Aorta (tissue), 5 donors: ENCODE measurements around the gene ITGBL1. TPM values are rescaled to one million over a fixed set of nuclear protein-coding genes. Genes with fewer than 3 reads are reported as not detected.

Experiments used
- ATAC-seq: fragments of 200-7000 bp; cut with Tn5 transposase; one replicate; pipeline ENCODE4 v1.9.1; 2022; ENCODE audit warnings: moderate library complexity; ENCODE audit not compliant: low FRiP score
- DNase-seq, 2 donors: peaks; one replicate each; pipeline ENCODE4 v3.0.0-alpha.2; 2020
- H3K27ac ChIP-seq, 2 donors: one replicate each; pipeline ENCODE4 v1.5.1; 2013; ENCODE audit warnings: low read length in 2 of 2, mild to moderate bottlenecking in 2 of 2, moderate library complexity in 2 of 2, control low read depth in 1 of 2, inconsistent platforms in 1 of 2, low read depth in 1 of 2
- H3K27me3 ChIP-seq, 2 donors: one replicate each; pipeline ENCODE4 v1.6.1; 2013; ENCODE audit warnings: control low read depth in 1 of 2, low read length in 1 of 2, mild to moderate bottlenecking in 1 of 2, moderate library complexity in 1 of 2; ENCODE audit not compliant: insufficient read depth in 2 of 2, control insufficient read depth in 1 of 2
- H3K36me3 ChIP-seq, 2 donors: one replicate each; pipeline ENCODE4 v1.6.1; 2013; ENCODE audit warnings: control low read depth in 1 of 2, low read length in 1 of 2, mild to moderate bottlenecking in 1 of 2; ENCODE audit not compliant: insufficient read depth in 2 of 2, control insufficient read depth in 1 of 2
- H3K4me1 ChIP-seq, 2 donors: one replicate each; pipeline ENCODE4 v1.6.1; 2013; ENCODE audit warnings: low read length in 2 of 2, control low read depth in 1 of 2, mild to moderate bottlenecking in 1 of 2, moderate library complexity in 1 of 2; ENCODE audit not compliant: insufficient read depth in 2 of 2, control insufficient read depth in 1 of 2
- H3K4me3 ChIP-seq, 2 donors: one replicate each; pipeline ENCODE4 v1.5.1; 2013; ENCODE audit warnings: low read length in 2 of 2, control low read depth in 1 of 2, mild to moderate bottlenecking in 1 of 2
- H3K9me3 ChIP-seq: one replicate; pipeline ENCODE4 v1.6.1; 2013; ENCODE audit warnings: mild to moderate bottlenecking, low read length; ENCODE audit not compliant: control insufficient read depth
- WGBS, 2 donors: extraction: QIAGEN DNeasy Blood & Tissue Kit; methylation state at CpG; one replicate each; pipeline ENCODE4 v1.1.7; 2013; 5-methylcytosine and 5-hydroxymethylcytosine counted together
- intact Hi-C, 2 donors: fragments of 100-400 bp; cut with DNase I; formaldehyde crosslinking; loops; one replicate each; pipeline versions ENCODE4 v1.14.2 to v1.15.0; 2022
- polyA plus RNA-seq, 2 donors: library from polyadenylated mRNA; stranded (reverse); fragments of 200-250 nt; gene quantifications; one replicate each; pipeline ENCODE4 v1.2.3, GENCODE V29; 2013
- total RNA-seq, 2 donors: library from RNA; stranded (reverse); fragmentation: NEBNext Ultra II Directional; extraction: Animal tissue kit (Norgen Biotek cat#: 25700); gene quantifications; one replicate each; pipeline ENCODE4 v1.2.1, GENCODE V29; 2021
- donor health status: healthy with polysubstance abuse.
- donor health status: Bipolar disorder and iron deficiency.
- donor health status: DM: no; HTN: no; CAD: no.
- donor health status: DM: no; HTN: no; CAD: no.
- donor health status: DM: yes; HTN: yes; CAD: no.

ITGBL1 gene
- total and polyA plus RNA-seq, 4 donors = 110 to 144 (median 121) TPM

- Histone ChIP-seq H3K4me1 (peaks cover 3 to 5% of the 10 kb centered on the region in 2 donors), H3K27me3 (no peaks in the 10 kb centered on the region), H3K9me3 (no peaks in the 10 kb centered on the region), H3K36me3 (peaks cover 0 to 4% of the 10 kb centered on the region in 2 donors), H3K27ac (no peak overlapping the region), H3K4me3 (no peak overlapping the region)
- intact Hi-C loops = no loop called here
- WGBS, 2 donors = 54 to 72% methylated on average over 3 of the region's 3 CpGs
- ATAC-seq (no peak), DNase-seq (no peak)
Measured at GRCh38 chr13:101703838-101704237, 251.4 kb downstream of the ITGBL1 start.

- Histone ChIP-seq H3K36me3 (peaks cover 0 to 5% of the 10 kb centered on the region in 2 donors), H3K27me3 (no peaks in the 10 kb centered on the region), H3K9me3 (no peaks in the 10 kb centered on the region), H3K4me3 (no peak overlapping the region), H3K4me1 (no peaks in the 10 kb centered on the region), H3K27ac (no peak overlapping the region)
- peak in 1 of 2 donors; percentile 47 for DNase-seq
- no peak for ATAC-seq
- intact Hi-C loops = no loop called here
- 78 to 80% methylated on average over 6 of the region's 6 CpGs for WGBS, 2 donors
Measured at GRCh38 chr13:101706651-101707050, 254.2 kb downstream of the ITGBL1 start.

GRCh38 chr13:101707659-101708058 lies 255.2 kb downstream of the ITGBL1 start:
- WGBS, 2 donors = 91 to 96% methylated on average over 2 of the region's 2 CpGs

GRCh38 chr13:101708115-101708514 lies 255.6 kb downstream of the ITGBL1 start:
- 96 to 100% methylated on average over 1 of the region's 1 CpG for WGBS, 2 donors
- intact Hi-C loops = no loop called here
- ATAC-seq = no peak

More at GRCh38 chr13:101707659-101708058, 255.2 kb downstream of the ITGBL1 start:
- H3K27ac ChIP-seq = no peak overlapping the region
- no peak overlapping the region for H3K4me3 ChIP-seq
- H3K36me3 ChIP-seq = peaks cover under 1 to 7% of the 10 kb centered on the region in 2 donors
- H3K27me3 ChIP-seq = no peaks in the 10 kb centered on the region
- DNase-seq (no peak), ATAC-seq (no peak)
- no peaks in the 10 kb centered on the region for H3K4me1 ChIP-seq
- intact Hi-C loops = no loop called here
- no peaks in the 10 kb centered on the region for H3K9me3 ChIP-seq

GRCh38 chr13:101709952-101710351 lies 257.5 kb downstream of the ITGBL1 start:
- Histone ChIP-seq H3K4me1 (no peaks in the 10 kb centered on the region), H3K27me3 (no peaks in the 10 kb centered on the region), H3K9me3 (no peaks in the 10 kb centered on the region), H3K27ac (no peak overlapping the region), H3K4me3 (no peak overlapping the region), H3K36me3 (peaks cover 5 to 7% of the 10 kb centered on the region in 2 donors)
- 95 to 97% methylated on average over 6 of the region's 6 CpGs for WGBS, 2 donors
- intact Hi-C loops = no loop called here
- no peak for ATAC-seq
- no peak for DNase-seq

More at GRCh38 chr13:101708115-101708514, 255.6 kb downstream of the ITGBL1 start:
- no peaks in the 10 kb centered on the region for H3K4me1 ChIP-seq
- no peak overlapping the region for H3K27ac ChIP-seq
- no peak for DNase-seq
- no peaks in the 10 kb centered on the region for H3K27me3 ChIP-seq
- no peaks in the 10 kb centered on the region for H3K9me3 ChIP-seq
- no peak overlapping the region for H3K4me3 ChIP-seq
- H3K36me3 ChIP-seq = peaks cover 5 to 7% of the 10 kb centered on the region in 2 donors

GRCh38 chr13:101711307-101712025 lies 259.0 kb downstream of the ITGBL1 start:
- no peak for DNase-seq
- Histone ChIP-seq H3K27me3 (no peaks in the 10 kb centered on the region), H3K27ac (no peak overlapping the region), H3K36me3 (peaks cover 5% of the 10 kb centered on the region in 2 donors), H3K9me3 (no peaks in the 10 kb centered on the region), H3K4me3 (no peak overlapping the region), H3K4me1 (no peaks in the 10 kb centered on the region)
- 95% methylated on average over 2 of the region's 2 CpGs for WGBS, 2 donors
- no peak for ATAC-seq
- intact Hi-C loops = no loop called here

GRCh38 chr13:101712026-101712348 lies 259.5 kb downstream of the ITGBL1 start:
- no peak overlapping the region for H3K4me3 ChIP-seq
- H3K36me3 ChIP-seq = peaks cover 3 to 5% of the 10 kb centered on the region in 2 donors
- 94 to 95% methylated on average over 2 of the region's 2 CpGs for WGBS, 2 donors
- no peak overlapping the region for H3K27ac ChIP-seq
- intact Hi-C loops = no loop called here
- no peaks in the 10 kb centered on the region for H3K4me1 ChIP-seq
- DNase-seq (no peak), ATAC-seq (no peak)
- H3K27me3 ChIP-seq = no peaks in the 10 kb centered on the region
- H3K9me3 ChIP-seq = no peaks in the 10 kb centered on the region

GRCh38 chr13:101714195-101714594 lies 261.7 kb downstream of the ITGBL1 start:
- Histone ChIP-seq H3K27me3 (no peaks in the 10 kb centered on the region), H3K4me3 (no peak overlapping the region), H3K4me1 (no peaks in the 10 kb centered on the region), H3K9me3 (no peaks in the 10 kb centered on the region), H3K27ac (no peak overlapping the region), H3K36me3 (peaks cover 3 to 5% of the 10 kb centered on the region in 2 donors)
- DNase-seq = no peak
- ATAC-seq = no peak
- WGBS, 2 donors = 94 to 97% methylated on average over 3 of the region's 3 CpGs
- intact Hi-C loops = no loop called here

GRCh38 chr13:101717353-101717752 lies 264.9 kb downstream of the ITGBL1 start:
- no peak for ATAC-seq

More at GRCh38 chr13:101717353-101717752, 264.9 kb downstream of the ITGBL1 start:
- no peak for DNase-seq
- WGBS, 2 donors = 93 to 94% methylated on average over 10 of the region's 10 CpGs
- Histone ChIP-seq H3K4me3 (no peak overlapping the region), H3K9me3 (no peaks in the 10 kb centered on the region), H3K27ac (no peak overlapping the region), H3K27me3 (no peaks in the 10 kb centered on the region), H3K36me3 (peaks cover 1 to 5% of the 10 kb centered on the region in 2 donors), H3K4me1 (no peaks in the 10 kb centered on the region)
- intact Hi-C loops = no loop called here
